ENCODE data around the gene VAV3. TPM values are rescaled to one million over a fixed set of nuclear protein-coding genes. Genes with fewer than 3 reads are reported as not detected.

Gene VAV3
- total RNA-seq, 1 experiment from 2014 or later, result 10.0 TPM

DNA sequence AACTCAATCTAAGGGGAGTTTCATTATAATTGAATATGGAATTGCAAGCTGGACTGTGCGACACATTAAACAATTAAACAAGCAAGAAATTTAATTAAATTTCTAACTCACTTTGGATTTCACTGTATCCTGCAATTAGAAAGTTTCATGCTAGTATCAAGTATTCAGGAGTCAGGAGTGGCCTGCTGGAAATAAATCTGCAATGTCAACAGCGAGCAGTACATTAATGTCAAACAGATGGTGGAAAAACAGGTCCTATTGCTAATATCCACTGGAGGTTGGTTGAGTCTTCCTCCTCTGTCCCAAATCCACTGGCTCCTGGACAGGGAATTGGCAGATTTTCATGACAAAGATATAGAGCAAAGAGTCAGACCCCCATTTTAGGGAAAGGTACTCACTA lies 237.1 kb downstream of the VAV3 start (continued):
- TF ChIP-seq, protein P1, sequence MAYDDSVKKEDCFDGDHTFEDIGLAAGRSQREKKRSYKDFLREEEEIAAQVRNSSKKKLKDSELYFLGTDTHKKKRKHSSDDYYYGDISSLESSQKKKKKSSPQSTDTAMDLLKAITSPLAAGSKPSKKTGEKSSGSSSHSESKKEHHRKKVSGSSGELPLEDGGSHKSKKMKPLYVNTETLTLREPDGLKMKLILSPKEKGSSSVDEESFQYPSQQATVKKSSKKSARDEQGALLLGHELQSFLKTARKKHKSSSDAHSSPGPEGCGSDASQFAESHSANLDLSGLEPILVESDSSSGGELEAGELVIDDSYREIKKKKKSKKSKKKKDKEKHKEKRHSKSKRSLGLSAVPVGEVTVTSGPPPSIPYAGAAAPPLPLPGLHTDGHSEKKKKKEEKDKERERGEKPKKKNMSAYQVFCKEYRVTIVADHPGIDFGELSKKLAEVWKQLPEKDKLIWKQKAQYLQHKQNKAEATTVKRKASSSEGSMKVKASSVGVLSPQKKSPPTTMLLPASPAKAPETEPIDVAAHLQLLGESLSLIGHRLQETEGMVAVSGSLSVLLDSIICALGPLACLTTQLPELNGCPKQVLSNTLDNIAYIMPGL (CRISPR knock-in tag; IDR thresholded peaks at IDR 0.05), result no peak

DNA sequence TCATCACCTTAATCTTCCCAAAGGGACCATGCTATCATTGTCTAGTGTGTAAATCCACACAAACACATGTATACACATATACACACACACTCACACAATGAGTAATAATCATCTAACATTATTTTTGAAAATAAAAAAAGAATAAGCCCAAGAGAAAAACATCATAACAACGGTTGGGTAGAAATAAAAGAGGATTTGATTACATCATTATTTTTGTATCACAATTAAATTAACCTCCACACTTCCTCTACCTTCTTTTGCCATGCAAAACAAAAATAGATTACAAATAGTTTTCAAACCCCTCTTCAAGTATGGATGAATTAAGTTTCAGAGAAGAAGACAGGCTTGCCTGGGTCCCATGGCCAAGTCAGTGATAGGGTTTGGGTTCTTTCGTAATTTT lies 238.1 kb downstream of the VAV3 start:
- TF ChIP-seq ZNF396 (CRISPR knock-in tag; IDR thresholded peaks at IDR 0.05; ENCODE audit: borderline replicate concordance) (no peak), ATF1 (CRISPR knock-in tag; IDR thresholded peaks at IDR 0.05) (no peak), SOX15 (CRISPR knock-in tag; IDR thresholded peaks at IDR 0.05) (no peak), SMAD3 (CRISPR knock-in tag; IDR thresholded peaks at IDR 0.05; ENCODE audit: borderline replicate concordance) (no peak), ZNF423 (CRISPR knock-in tag; IDR thresholded peaks at IDR 0.05) (no peak), PRRX2 (CRISPR knock-in tag; IDR thresholded peaks at IDR 0.05) (no peak), MYBL2 (CRISPR knock-in tag; IDR thresholded peaks at IDR 0.05) (no peak), FOXP1 (CRISPR knock-in tag; IDR thresholded peaks at IDR 0.05; ENCODE audit: borderline replicate concordance) (no peak), MAX (CRISPR knock-in tag; IDR thresholded peaks at IDR 0.05) (no peak), GABPB1 (CRISPR knock-in tag; IDR thresholded peaks at IDR 0.05) (no peak), ZNF425 (CRISPR knock-in tag; conservative IDR thresholded peaks at IDR 0.05) (no peak)
- TF ChIP-seq, protein P2, sequence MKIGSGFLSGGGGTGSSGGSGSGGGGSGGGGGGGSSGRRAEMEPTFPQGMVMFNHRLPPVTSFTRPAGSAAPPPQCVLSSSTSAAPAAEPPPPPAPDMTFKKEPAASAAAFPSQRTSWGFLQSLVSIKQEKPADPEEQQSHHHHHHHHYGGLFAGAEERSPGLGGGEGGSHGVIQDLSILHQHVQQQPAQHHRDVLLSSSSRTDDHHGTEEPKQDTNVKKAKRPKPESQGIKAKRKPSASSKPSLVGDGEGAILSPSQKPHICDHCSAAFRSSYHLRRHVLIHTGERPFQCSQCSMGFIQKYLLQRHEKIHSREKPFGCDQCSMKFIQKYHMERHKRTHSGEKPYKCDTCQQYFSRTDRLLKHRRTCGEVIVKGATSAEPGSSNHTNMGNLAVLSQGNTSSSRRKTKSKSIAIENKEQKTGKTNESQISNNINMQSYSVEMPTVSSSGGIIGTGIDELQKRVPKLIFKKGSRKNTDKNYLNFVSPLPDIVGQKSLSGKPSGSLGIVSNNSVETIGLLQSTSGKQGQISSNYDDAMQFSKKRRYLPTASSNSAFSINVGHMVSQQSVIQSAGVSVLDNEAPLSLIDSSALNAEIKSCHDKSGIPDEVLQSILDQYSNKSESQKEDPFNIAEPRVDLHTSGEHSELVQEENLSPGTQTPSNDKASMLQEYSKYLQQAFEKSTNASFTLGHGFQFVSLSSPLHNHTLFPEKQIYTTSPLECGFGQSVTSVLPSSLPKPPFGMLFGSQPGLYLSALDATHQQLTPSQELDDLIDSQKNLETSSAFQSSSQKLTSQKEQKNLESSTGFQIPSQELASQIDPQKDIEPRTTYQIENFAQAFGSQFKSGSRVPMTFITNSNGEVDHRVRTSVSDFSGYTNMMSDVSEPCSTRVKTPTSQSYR (CRISPR knock-in tag; IDR thresholded peaks at IDR 0.05), result no peak
- TF ChIP-seq, protein P3, sequence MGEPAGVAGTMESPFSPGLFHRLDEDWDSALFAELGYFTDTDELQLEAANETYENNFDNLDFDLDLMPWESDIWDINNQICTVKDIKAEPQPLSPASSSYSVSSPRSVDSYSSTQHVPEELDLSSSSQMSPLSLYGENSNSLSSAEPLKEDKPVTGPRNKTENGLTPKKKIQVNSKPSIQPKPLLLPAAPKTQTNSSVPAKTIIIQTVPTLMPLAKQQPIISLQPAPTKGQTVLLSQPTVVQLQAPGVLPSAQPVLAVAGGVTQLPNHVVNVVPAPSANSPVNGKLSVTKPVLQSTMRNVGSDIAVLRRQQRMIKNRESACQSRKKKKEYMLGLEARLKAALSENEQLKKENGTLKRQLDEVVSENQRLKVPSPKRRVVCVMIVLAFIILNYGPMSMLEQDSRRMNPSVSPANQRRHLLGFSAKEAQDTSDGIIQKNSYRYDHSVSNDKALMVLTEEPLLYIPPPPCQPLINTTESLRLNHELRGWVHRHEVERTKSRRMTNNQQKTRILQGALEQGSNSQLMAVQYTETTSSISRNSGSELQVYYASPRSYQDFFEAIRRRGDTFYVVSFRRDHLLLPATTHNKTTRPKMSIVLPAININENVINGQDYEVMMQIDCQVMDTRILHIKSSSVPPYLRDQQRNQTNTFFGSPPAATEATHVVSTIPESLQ (CRISPR knock-in tag; IDR thresholded peaks at IDR 0.05), result no peak
- TF ChIP-seq, protein P4, sequence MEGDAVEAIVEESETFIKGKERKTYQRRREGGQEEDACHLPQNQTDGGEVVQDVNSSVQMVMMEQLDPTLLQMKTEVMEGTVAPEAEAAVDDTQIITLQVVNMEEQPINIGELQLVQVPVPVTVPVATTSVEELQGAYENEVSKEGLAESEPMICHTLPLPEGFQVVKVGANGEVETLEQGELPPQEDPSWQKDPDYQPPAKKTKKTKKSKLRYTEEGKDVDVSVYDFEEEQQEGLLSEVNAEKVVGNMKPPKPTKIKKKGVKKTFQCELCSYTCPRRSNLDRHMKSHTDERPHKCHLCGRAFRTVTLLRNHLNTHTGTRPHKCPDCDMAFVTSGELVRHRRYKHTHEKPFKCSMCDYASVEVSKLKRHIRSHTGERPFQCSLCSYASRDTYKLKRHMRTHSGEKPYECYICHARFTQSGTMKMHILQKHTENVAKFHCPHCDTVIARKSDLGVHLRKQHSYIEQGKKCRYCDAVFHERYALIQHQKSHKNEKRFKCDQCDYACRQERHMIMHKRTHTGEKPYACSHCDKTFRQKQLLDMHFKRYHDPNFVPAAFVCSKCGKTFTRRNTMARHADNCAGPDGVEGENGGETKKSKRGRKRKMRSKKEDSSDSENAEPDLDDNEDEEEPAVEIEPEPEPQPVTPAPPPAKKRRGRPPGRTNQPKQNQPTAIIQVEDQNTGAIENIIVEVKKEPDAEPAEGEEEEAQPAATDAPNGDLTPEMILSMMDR (IDR thresholded peaks at IDR 0.05), result no peak
- TF ChIP-seq, protein P5, sequence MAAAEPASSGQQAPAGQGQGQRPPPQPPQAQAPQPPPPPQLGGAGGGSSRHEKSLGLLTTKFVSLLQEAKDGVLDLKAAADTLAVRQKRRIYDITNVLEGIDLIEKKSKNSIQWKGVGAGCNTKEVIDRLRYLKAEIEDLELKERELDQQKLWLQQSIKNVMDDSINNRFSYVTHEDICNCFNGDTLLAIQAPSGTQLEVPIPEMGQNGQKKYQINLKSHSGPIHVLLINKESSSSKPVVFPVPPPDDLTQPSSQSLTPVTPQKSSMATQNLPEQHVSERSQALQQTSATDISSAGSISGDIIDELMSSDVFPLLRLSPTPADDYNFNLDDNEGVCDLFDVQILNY (CRISPR knock-in tag; IDR thresholded peaks at IDR 0.05), result no peak
- TF ChIP-seq, protein P6, sequence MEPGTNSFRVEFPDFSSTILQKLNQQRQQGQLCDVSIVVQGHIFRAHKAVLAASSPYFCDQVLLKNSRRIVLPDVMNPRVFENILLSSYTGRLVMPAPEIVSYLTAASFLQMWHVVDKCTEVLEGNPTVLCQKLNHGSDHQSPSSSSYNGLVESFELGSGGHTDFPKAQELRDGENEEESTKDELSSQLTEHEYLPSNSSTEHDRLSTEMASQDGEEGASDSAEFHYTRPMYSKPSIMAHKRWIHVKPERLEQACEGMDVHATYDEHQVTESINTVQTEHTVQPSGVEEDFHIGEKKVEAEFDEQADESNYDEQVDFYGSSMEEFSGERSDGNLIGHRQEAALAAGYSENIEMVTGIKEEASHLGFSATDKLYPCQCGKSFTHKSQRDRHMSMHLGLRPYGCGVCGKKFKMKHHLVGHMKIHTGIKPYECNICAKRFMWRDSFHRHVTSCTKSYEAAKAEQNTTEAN (CRISPR knock-in tag; IDR thresholded peaks at IDR 0.05), result no peak

More for the DNA sequence above, 238.1 kb downstream of the VAV3 start:
- Mint-ChIP-seq H3K36me3 (no peaks in the 10 kb centered on the region), H3K4me1 (no peaks in the 10 kb centered on the region), H3K4me3 (no peak overlapping the region), H3K9me3 (no peaks in the 10 kb centered on the region), H3K27me3 (ENCODE audit: low read depth) (no peaks in the 10 kb centered on the region), H3K27ac (no peak overlapping the region)
- CTCF ChIA-PET, result no interaction called here
- no peak for ATAC-seq
- POLR2A ChIA-PET, result no interaction called here
- DNase-seq (ENCODE audit: low spot score), result no peak

Data from WTC11 (cell line).